ENCODE measurements around the gene PRL.

The PRL gene

DNA sequence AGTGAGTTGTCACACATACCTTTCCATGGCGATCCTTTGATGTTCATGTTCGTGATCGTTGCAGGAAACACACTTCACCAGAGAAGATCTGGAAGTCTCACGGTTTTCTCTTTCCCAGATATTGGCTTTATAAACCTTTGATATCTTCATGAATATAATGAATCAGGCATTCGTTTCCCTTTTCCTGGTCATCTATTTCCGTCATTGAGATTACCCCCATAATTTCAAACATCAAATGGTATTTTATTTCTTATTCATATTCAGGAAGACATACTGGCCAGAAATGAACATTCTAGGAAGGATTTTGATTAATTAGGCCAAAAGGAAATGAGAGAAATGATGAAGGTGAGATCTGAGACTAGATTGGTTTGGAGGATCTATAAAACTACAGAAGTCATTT, at the start of gene PRL:
Gene PRL (minus strand): TSS at position 101 of the 400 bp plus-strand sequence. CDS start 54 bp downstream, at position 47.
- no peaks in the 10 kb centered on the region for H3K4me1 Mint-ChIP-seq
- no peaks in the 10 kb centered on the region for H3K27me3 Mint-ChIP-seq
- H3K9me3 Mint-ChIP-seq, result no peaks in the 10 kb centered on the region

DNA sequence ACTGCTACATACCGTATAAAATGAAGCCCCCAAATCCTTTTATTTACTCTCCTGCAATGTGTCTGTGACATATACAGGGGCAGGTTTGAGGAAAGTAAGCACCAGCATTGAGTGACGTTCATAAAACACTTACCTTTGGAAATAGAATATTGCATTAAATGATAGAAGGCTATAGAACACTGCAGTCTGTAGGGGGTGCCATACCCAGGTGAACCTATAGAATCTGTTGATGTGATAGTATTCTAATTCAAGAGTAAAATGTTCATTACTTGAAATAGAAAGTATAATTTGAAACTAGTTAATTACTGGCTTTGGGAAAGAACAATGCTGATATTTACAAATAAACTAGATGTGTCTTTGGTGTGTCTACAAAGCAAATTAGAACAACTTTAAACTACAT, 47.0 kb upstream of the PRL start:
- ATAC-seq, result no peak
- H3K4me3 Mint-ChIP-seq, result no peak overlapping the region
- no peak for DNase-seq
- H3K27me3 Mint-ChIP-seq, result no peaks in the 10 kb centered on the region
- peaks cover 0 to 12% of the 10 kb centered on the region in 2 donors for H3K9me3 Mint-ChIP-seq
- no peak overlapping the region for H3K27ac Mint-ChIP-seq
- no peaks in the 10 kb centered on the region for H3K4me1 Mint-ChIP-seq

More for the DNA sequence above, at the start of gene PRL:
- no peak within 1 kb of the TSS for H3K4me3 Mint-ChIP-seq
- H3K27ac Mint-ChIP-seq, result no peak within 1 kb of the TSS
- ATAC-seq (no peak), DNase-seq (no peak)

DNA sequence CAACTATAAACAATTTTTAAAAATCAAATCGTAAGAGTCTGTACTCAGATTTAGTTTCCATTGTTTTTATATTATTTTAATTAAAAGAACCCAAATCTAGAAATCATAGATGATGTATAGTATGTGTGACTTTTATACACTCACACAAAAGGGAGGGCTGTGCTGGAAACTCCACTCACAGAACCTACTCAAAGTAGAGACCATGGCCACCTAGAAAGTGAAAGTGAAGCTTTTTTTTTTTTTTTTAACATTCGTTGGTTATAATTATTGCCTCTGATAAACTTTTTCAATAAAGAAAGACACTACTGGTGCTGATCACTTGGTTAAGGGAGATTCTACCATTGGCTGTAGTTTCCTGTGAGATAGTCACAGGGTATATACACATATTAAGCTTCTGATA, 37.9 kb upstream of the PRL start:
- Mint-ChIP-seq H3K27me3 (no peaks in the 10 kb centered on the region), H3K27ac (no peak overlapping the region), H3K4me3 (no peak overlapping the region), H3K4me1 (no peaks in the 10 kb centered on the region), H3K9me3 (no peaks in the 10 kb centered on the region)
- ATAC-seq, result no peak
- DNase-seq, result no peak

DNA sequence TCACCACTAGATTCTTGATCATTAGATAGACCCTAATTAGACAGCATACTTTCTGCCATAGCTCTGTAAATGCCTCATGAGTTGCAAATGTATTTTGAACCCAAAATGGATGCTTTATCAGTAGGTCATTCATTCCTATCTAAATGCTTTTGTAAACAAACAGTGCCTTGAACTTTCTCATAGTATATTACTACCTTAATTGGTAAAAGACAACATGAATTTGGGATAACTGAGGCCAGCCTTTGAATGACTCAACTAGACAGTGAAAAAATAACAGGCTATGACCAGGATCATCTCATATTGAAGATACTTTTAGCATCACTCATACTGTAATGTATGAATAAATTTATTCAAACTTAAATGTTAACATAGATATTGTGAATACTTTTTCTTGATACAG, 37.0 kb upstream of the PRL start:
- H3K9me3 Mint-ChIP-seq, result no peaks in the 10 kb centered on the region
- no peaks in the 10 kb centered on the region for H3K4me1 Mint-ChIP-seq
- no peak overlapping the region for H3K27ac Mint-ChIP-seq
- ATAC-seq, result no peak
- H3K4me3 Mint-ChIP-seq, result no peak overlapping the region
- H3K27me3 Mint-ChIP-seq, result no peaks in the 10 kb centered on the region
- DNase-seq, result no peak

DNA sequence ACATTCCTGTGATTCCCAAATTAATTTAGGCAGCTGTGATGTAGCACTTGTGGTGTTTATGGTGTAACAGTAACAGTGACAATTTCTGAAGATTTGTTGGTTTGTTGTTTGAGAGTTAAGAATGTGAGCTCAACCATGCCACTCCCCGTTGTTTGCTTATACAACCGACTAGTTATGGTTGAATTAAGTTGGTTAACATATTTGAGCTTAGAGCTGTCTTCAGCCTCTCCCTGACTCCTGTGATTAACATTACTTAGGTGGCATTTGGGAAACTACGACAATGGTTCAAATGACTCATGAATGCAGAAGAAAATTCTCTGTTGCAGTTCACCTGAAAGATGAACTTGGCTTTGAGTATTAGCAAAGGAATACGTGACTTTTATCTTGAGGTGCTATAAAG, 35.9 kb upstream of the PRL start:
- no peak for DNase-seq
- no peak for ATAC-seq
- no peaks in the 10 kb centered on the region for H3K27me3 Mint-ChIP-seq
- no peaks in the 10 kb centered on the region for H3K4me1 Mint-ChIP-seq
- H3K4me3 Mint-ChIP-seq, result no peak overlapping the region
- H3K9me3 Mint-ChIP-seq, result no peaks in the 10 kb centered on the region
- H3K27ac Mint-ChIP-seq, result no peak overlapping the region

DNA sequence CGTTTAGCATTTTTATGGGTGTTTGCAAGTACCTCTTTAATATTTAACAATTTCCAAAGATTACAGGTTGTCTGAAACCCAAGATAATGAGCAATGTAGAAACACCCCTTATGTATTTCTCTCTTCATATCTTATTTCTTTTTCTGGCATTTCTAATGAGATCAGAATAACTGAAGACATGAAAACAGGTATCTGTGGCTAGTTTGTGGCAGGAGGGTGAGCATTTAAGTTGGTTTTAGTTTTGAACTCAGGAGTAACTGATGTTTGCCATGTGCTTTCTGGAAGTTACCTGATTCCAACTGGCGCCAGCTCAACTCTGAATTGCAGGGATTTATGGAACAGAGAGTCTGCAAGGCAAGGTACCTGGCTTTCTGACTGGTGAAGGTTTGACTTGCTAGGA, 35.4 kb upstream of the PRL start:
- Mint-ChIP-seq H3K27ac (no peak overlapping the region), H3K9me3 (no peaks in the 10 kb centered on the region), H3K27me3 (no peaks in the 10 kb centered on the region), H3K4me3 (no peak overlapping the region), H3K4me1 (no peaks in the 10 kb centered on the region)
- no peak for DNase-seq
- no peak for ATAC-seq

DNA sequence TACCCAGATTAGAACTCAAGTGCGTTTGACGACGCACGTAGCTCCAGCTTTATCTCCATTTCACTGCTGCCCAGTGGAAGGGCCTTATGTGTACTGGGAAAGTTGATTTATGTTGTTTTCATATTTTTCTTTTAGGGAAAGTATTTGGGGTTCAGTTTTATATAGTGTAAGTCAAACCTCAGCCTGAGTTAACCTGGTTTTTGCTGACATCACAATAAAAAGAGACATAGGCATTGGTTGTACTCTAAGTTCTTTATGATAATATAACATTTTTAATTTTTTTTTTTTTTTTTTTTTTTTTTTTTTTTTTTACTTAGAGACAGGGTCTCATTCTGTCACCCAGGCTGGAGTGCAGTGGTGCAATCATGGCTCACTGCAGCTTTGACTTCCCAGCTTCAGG, 34.1 kb upstream of the PRL start:
- H3K27ac Mint-ChIP-seq, result no peak overlapping the region
- DNase-seq (no peak), ATAC-seq (no peak)
- no peaks in the 10 kb centered on the region for H3K4me1 Mint-ChIP-seq
- H3K27me3 Mint-ChIP-seq, result no peaks in the 10 kb centered on the region
- no peak overlapping the region for H3K4me3 Mint-ChIP-seq
- no peaks in the 10 kb centered on the region for H3K9me3 Mint-ChIP-seq

DNA sequence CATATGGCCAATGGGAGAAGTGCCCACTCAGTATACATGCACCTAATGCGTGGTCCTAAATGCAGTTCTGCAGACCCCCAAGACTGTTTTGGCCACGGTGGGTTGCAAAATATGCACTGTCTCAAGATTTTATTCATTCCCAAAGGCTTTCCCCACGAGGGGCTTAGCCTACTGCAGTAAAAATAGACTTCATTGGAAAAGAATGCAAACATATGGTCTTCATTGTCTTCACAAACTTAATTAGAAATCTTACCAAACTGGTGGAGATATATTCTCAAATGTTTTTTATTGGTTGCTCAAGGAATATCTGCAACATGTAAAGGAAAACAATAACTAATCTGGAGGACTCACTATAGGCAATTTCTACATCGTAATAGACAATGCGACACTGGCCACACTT, 31.6 kb upstream of the PRL start:
- no peaks in the 10 kb centered on the region for H3K27me3 Mint-ChIP-seq
- DNase-seq, result no peak
- ATAC-seq, result no peak
- no peaks in the 10 kb centered on the region for H3K4me1 Mint-ChIP-seq
- H3K4me3 Mint-ChIP-seq, result no peak overlapping the region
- H3K27ac Mint-ChIP-seq, result no peak overlapping the region
- no peaks in the 10 kb centered on the region for H3K9me3 Mint-ChIP-seq

DNA sequence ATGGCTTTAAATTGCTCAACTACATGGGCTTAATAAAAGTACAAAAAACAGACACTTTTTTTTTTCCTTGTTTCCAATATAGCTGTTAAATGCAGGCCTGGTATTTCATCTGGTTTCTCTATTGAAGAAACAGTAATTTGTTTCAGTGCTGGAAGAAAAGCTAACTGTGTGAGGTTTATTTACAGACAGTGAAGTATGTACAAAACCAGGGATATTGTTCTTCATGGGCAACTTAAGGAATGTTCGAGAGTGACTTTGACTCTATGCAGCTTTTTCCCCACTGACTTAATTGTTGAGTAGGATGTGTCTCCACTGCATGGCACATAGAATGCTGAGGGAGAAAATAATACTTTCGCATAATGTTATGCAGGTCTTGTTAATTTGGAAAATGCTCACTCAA, 31.0 kb upstream of the PRL start:
- ATAC-seq (no peak), DNase-seq (no peak)
- no peaks in the 10 kb centered on the region for H3K27me3 Mint-ChIP-seq
- no peaks in the 10 kb centered on the region for H3K4me1 Mint-ChIP-seq
- H3K27ac Mint-ChIP-seq, result no peak overlapping the region
- no peak overlapping the region for H3K4me3 Mint-ChIP-seq
- no peaks in the 10 kb centered on the region for H3K9me3 Mint-ChIP-seq

DNA sequence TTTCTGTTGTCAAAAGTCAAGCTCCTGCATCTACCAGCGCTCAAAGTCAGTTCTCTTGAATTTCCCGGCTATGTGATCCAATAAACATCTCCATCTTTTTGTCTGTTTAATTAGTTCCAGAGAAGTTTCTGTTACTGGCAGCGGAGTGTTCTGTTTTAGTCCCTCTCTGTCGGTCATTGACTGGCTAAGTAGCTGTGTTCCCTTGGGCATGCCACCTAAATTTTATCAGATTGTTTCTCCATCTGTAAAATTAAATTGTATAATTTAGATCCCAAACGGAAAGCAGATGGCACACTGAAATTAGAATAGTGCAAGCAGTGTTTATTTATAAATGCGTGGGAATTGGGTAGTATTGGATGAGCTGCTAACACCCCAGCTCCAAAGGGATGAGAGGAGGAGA, 29.7 kb upstream of the PRL start:
- ATAC-seq, result no peak

DNA sequence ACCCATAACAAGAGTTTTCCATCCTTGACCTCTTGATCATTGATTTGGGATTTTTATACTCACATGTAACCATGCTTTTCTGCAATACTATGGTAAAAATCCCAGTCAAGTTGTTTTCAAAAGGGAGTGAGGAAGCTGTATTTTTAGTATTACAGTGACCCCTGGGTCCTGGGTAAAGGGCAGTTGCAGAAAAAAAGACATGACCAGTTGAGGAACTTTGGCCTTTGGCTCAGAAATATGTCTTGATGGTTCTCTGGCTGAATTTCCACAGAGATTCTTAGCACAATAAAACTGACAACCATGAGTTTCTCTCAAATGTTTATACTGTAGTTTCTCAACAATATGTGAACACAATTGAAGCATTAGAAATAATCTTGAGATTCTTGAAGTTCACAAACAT, 28.6 kb upstream of the PRL start:
- Mint-ChIP-seq H3K4me3 (no peak overlapping the region), H3K9me3 (no peaks in the 10 kb centered on the region), H3K27ac (no peak overlapping the region), H3K27me3 (no peaks in the 10 kb centered on the region), H3K4me1 (no peaks in the 10 kb centered on the region)
- ATAC-seq (no peak), DNase-seq (no peak)

More for the DNA sequence above, 29.7 kb upstream of the PRL start:
- no peak overlapping the region for H3K27ac Mint-ChIP-seq
- no peaks in the 10 kb centered on the region for H3K27me3 Mint-ChIP-seq
- DNase-seq, result no peak
- no peak overlapping the region for H3K4me3 Mint-ChIP-seq
- no peaks in the 10 kb centered on the region for H3K4me1 Mint-ChIP-seq
- H3K9me3 Mint-ChIP-seq, result no peaks in the 10 kb centered on the region

DNA sequence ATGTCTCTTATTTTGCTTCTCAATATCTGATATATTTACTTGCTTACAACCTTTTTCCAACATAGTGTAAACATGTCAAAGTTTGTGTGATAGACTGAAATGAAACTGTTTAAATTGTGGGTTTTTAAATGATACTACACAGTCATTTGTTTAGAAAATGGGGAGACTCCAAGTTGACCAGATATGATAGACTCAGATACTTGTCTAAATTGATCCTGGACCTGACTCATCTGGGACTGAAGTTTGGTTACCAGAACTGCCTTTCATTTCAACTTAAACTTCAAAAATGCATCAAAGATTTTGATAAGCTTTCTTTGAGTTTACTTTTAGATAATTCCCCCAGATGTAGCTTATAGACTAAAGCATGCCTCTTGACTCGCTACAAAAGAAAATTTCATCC, 27.0 kb upstream of the PRL start:
- no peaks in the 10 kb centered on the region for H3K9me3 Mint-ChIP-seq
- no peaks in the 10 kb centered on the region for H3K4me1 Mint-ChIP-seq
- DNase-seq (no peak), ATAC-seq (no peak)
- H3K27me3 Mint-ChIP-seq, result no peaks in the 10 kb centered on the region
- H3K27ac Mint-ChIP-seq, result no peak overlapping the region
- H3K4me3 Mint-ChIP-seq, result no peak overlapping the region

DNA sequence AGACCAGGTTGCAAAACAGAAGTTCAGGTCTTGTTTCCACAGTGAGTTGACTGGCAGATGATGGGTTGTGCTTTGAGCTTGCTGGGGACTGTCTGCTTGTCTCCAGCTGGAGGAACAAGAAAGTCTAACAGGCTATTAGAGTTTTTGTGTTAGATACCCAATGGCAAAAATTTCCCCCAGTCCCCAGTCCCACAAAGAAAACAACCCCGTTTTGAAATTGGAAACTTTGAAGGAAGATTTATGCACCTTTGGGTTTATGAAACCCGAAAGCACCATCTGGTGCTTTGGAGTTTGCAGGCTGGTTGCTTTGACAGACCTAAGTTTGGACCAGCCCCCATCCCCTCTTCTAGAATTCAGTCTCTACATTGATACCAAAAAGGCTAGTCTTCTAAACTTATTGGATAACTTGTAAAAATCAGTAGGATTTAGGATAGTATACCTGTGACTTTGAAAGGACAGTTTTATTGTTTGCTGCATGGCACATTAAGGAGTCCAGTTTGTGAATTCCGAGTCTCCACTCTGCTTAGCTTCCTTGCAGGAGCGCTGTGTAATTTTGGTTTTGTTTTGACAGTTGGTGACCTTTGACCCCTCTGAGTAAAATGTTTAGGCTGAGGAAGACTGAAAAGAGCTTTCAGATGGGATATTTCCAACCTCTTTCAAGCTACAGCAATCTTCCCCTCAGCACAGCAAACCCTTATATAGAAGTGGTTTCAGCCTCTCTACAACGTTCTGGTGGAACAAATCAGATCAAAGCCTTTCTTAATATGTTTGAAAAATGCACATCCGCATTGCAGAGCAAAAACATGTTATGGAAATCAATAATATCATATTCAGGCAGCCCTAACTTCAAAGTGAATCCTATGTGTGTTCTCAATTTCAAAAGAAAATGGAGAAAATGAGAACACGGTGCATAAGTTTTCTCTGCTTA, 25.5 kb upstream of the PRL start:
- Mint-ChIP-seq H3K9me3 (no peaks in the 10 kb centered on the region), H3K4me3 (no peak overlapping the region), H3K27me3 (no peaks in the 10 kb centered on the region), H3K4me1 (no peaks in the 10 kb centered on the region), H3K27ac (no peak overlapping the region)
- no peak for ATAC-seq
- no peak for DNase-seq

DNA sequence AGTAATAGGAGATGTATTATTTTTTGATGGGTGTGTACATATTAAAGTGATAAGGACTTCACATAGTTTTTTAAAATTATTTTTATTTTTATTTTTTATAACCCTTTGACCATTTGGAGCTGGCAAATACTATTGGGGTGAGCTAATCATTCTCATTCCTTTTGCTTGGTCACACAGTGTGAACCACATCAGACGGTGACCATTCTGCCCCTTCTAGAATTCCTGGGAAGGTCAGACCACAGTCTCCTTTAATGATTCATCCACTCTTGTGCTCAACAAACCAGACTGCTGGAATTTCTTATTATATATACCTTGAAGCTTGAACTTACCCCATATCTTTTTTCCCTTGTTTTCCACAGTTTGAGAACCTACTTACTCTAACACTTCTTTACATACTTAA, 23.9 kb upstream of the PRL start:
- no peak for ATAC-seq
- no peaks in the 10 kb centered on the region for H3K27me3 Mint-ChIP-seq
- no peak overlapping the region for H3K4me3 Mint-ChIP-seq
- H3K27ac Mint-ChIP-seq, result no peak overlapping the region
- H3K4me1 Mint-ChIP-seq, result no peaks in the 10 kb centered on the region
- DNase-seq, result no peak
- H3K9me3 Mint-ChIP-seq, result no peaks in the 10 kb centered on the region

DNA sequence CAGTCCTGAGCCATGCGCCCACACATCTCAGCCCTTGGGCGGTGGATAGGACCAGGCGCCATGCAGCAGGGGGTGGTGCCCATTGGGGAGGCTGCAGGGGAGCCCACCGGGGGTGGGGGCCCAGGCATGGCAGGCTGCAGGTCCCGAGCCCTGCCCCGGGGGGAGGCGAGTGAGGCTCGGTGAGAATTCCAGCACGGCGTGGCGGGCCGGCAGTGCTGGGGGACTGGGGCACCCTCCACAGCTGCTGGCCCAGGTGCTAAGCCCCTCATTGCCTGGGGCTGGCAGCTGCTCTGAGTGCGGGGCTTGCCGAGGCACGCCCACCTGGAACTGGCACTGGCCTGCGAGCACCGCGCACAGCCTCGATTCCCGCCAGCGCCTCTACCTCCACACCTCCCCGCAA, 21.6 kb upstream of the PRL start:
- H3K4me1 Mint-ChIP-seq, result no peaks in the 10 kb centered on the region
- H3K27ac Mint-ChIP-seq, result no peak overlapping the region
- peak; percentile 40 for ATAC-seq

DNA sequence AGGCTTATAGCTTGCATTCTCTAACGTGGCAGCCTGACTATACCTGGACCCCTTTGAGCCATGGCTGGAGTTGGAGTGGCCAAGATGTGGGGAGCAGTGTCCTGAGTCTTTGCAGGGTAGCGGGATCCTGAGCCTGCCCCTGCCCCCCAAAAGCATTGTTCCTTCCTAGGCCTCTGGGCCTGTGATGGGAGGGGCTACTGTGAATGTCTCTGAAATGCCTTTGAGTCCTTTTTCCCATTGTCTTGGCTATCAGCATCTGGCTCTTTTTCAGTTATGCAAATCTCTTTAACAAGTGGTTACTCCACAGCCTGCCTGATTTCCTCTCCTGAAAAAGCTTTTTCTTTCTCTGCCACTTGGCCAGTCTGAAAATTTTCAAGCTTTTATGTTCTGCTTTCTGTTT, 17.0 kb upstream of the PRL start:
- ATAC-seq, result no peak
- Mint-ChIP-seq H3K9me3 (peaks cover 13 to 40% of the 10 kb centered on the region in 2 donors), H3K4me1 (no peaks in the 10 kb centered on the region), H3K27ac (no peak overlapping the region), H3K27me3 (no peaks in the 10 kb centered on the region), H3K4me3 (no peak overlapping the region)
- no peak for DNase-seq

More for the DNA sequence above, 21.6 kb upstream of the PRL start:
- Mint-ChIP-seq H3K9me3 (peaks cover 4 to 18% of the 10 kb centered on the region in 2 donors), H3K27me3 (no peaks in the 10 kb centered on the region), H3K4me3 (no peak overlapping the region)
- no peak for DNase-seq

DNA sequence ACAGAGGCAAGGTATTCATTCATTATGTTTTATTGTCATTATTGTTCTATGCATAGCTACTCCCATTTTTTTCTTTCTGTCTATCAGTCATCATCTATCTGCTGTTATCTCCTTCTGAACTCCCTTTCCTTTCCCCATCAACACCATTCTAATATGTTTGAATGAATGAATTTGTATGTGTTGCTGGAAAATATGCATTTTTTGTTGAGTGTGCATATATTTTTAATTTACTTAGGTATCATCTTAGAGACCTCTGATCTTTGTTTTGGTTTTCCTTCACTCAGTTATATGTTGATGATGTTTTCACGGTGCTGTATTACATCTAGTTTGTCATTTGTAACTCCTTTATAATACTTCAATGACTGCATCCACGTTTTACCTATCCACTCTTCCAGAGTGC, 12.1 kb upstream of the PRL start:
- ATAC-seq (no peak), DNase-seq (no peak)
- H3K4me1 Mint-ChIP-seq, result no peaks in the 10 kb centered on the region
- no peak overlapping the region for H3K4me3 Mint-ChIP-seq
- peaks cover 9 to 28% of the 10 kb centered on the region in 2 donors for H3K9me3 Mint-ChIP-seq
- H3K27ac Mint-ChIP-seq, result no peak overlapping the region
- no peaks in the 10 kb centered on the region for H3K27me3 Mint-ChIP-seq

All from stimulated activated naive CD8-positive, alpha-beta T cell treated with anti-CD3 and anti-CD28 coated beads, Interleukin-15, amount 100 ng/mL, for 72 hours (primary cell).